MM.1S (cell line): ENCODE data around the gene OR5M8.

Source experiments
- DNase-seq: peaks from one replicate; pipeline ENCODE4 v3.0.0-alpha.2; 2015
- H2AFZ ChIP-seq: fragments of 300-600 bp; sonication (generic); 2 replicates; pipeline ENCODE4 v1.6.0; 2016; ENCODE audit warnings: antibody characterized with exemption, low read length
- H3F3A ChIP-seq: fragments of 300-600 bp; sonication (generic); 2 replicates; pipeline ENCODE4 v1.6.1; 2016; ENCODE audit warnings: mild to moderate bottlenecking, antibody characterized with exemption, low read length, moderate library complexity, mixed read lengths; ENCODE audit not compliant: insufficient read depth
- H3K27ac ChIP-seq: fragments of 300-600 bp; sonication (generic); 2 replicates; pipeline ENCODE4 v1.5.1; 2016; ENCODE audit warnings: mild to moderate bottlenecking, low read length
- H3K27me3 ChIP-seq: fragments of 300-600 bp; sonication (generic); replicated peaks from 2 replicates; pipeline ENCODE4 v1.6.0; 2016; ENCODE audit warnings: low read length; ENCODE audit not compliant: insufficient read depth
- H3K36me3 ChIP-seq: fragments of 300-600 bp; sonication (generic); replicated peaks from 2 replicates; pipeline ENCODE4 v1.6.1; 2016; ENCODE audit warnings: mild to moderate bottlenecking, low read length, mixed read lengths; ENCODE audit not compliant: insufficient read depth
- H3K4me1 ChIP-seq: fragments of 300-600 bp; sonication (generic); 2 replicates; pipeline ENCODE4 v1.6.1; 2016; ENCODE audit warnings: low read length, mixed read lengths
- H3K4me2 ChIP-seq: fragments of 300-600 bp; sonication (generic); 2 replicates; pipeline ENCODE4 v1.6.0; 2016; ENCODE audit warnings: low read depth, low read length
- H3K4me3 ChIP-seq: fragments of 300-600 bp; sonication (generic); 2 replicates; pipeline ENCODE4 v1.5.1; 2016; ENCODE audit warnings: low read length, mixed read lengths
- H3K79me2 ChIP-seq: fragments of 300-600 bp; sonication (generic); 2 replicates; pipeline ENCODE4 v1.6.1; 2016; ENCODE audit warnings: mixed run types, low read length, mixed read lengths
- H3K9ac ChIP-seq: fragments of 300-600 bp; sonication (generic); 2 replicates; pipeline ENCODE4 v1.6.1; 2016; ENCODE audit warnings: low read length, mixed read lengths
- H3K9me2 ChIP-seq: fragments of 300-600 bp; sonication (generic); replicated peaks from 2 replicates; pipeline ENCODE4 v1.6.1; 2016; ENCODE audit warnings: mild to moderate bottlenecking, low read length, mixed read lengths; ENCODE audit not compliant: insufficient read depth
- H3K9me3 ChIP-seq: fragments of 300-600 bp; sonication (generic); replicated peaks from 2 replicates; pipeline ENCODE4 v1.6.1; 2016; ENCODE audit warnings: mild to moderate bottlenecking, low read length, mixed read lengths; ENCODE audit not compliant: insufficient read depth
- H4K20me1 ChIP-seq: fragments of 300-600 bp; sonication (generic); 2 replicates; pipeline ENCODE4 v1.6.1; 2016; ENCODE audit warnings: mild to moderate bottlenecking, low read length, moderate library complexity, mixed read lengths; ENCODE audit not compliant: insufficient read depth
- EZH2 ChIP-seq: fragments of 300-600 bp; sonication (generic); optimal IDR thresholded peaks from 2 replicates; pipeline ENCODE3; 2017; ENCODE audit warnings: low read depth, mild to moderate bottlenecking, antibody characterized with exemption, low read length, mixed read lengths
- EZH2phosphoT487 ChIP-seq: fragments of 300-600 bp; sonication (generic); IDR thresholded peaks from 2 replicates; pipeline ENCODE4 v1.6.1; 2018; ENCODE audit warnings: antibody characterized with exemption, low read length
- TF ChIP-seq, protein P1 (sequence below): fragments of 300-600 bp; sonication (generic); IDR thresholded peaks from 2 replicates; pipeline ENCODE4 v1.5.1; 2016; ENCODE audit warnings: antibody characterized with exemption, low read length, mixed read lengths

OR5M8 gene

DNA sequence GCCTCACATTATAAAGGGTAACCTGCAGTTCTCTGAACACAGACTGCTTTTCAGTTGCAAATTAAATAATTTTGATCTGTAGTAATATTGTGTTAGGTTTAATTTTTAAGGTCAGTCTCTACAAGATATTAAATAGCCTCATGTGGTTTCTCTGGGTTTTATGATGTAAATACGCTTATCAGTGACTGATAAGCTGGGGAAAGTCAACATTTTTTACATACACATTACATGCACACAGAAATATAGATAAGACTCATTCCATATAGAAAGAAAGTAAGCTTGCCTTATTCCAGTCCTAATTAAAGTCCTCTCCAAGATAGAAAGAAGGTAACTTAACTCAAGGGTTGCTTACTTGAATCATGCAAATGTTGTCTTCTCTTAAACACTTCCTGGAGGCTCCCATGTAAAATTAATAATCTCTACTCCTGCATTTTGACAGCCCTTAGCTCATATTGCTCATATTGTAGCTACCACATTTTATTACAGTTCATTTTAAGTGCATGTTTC lies 16.4 kb downstream of the OR5M8 start:
- Histone ChIP-seq H2AFZ (no peak overlapping the region), H3K9me3 (no peaks in the 10 kb centered on the region), H3F3A (no peaks in the 10 kb centered on the region), H3K4me2 (no peak overlapping the region), H4K20me1 (no peaks in the 10 kb centered on the region), H3K27ac (no peak overlapping the region), H3K79me2 (no peaks in the 10 kb centered on the region), H3K4me3 (no peak overlapping the region), H3K9ac (no peak overlapping the region), H3K9me2 (no peaks in the 10 kb centered on the region), H3K27me3 (no peaks in the 10 kb centered on the region), H3K36me3 (no peaks in the 10 kb centered on the region), H3K4me1 (no peaks in the 10 kb centered on the region)
- DNase-seq = no peak
- TF ChIP-seq, protein P1, sequence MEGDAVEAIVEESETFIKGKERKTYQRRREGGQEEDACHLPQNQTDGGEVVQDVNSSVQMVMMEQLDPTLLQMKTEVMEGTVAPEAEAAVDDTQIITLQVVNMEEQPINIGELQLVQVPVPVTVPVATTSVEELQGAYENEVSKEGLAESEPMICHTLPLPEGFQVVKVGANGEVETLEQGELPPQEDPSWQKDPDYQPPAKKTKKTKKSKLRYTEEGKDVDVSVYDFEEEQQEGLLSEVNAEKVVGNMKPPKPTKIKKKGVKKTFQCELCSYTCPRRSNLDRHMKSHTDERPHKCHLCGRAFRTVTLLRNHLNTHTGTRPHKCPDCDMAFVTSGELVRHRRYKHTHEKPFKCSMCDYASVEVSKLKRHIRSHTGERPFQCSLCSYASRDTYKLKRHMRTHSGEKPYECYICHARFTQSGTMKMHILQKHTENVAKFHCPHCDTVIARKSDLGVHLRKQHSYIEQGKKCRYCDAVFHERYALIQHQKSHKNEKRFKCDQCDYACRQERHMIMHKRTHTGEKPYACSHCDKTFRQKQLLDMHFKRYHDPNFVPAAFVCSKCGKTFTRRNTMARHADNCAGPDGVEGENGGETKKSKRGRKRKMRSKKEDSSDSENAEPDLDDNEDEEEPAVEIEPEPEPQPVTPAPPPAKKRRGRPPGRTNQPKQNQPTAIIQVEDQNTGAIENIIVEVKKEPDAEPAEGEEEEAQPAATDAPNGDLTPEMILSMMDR = no peak
- TF ChIP-seq EZH2phosphoT487 = no peak

DNA sequence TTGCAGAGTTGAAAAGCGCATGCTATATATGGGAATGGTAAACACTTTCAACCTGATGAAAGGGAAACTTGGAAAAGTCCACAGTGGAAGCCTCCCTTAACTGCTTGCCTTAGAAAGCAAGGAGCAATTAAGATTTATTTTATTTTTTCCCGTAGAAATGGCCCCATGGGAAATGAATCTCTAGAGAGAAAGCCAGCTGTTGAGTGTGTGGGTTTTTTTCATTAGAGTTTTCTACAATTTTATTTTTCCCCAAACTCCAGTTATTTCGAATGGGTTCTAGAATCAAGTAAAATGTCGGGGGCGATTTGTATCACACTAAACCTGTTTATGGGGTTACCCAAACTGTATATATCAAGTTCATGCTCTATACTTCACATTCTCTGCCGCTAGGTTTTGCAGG lies 17.9 kb downstream of the OR5M8 start, which contains the start of gene OR5M3:
Gene OR5M3 (minus strand): TSS at position 101 of the 400 bp plus-strand sequence. CDS start 2,855 bp downstream, outside the sequence.
- Histone ChIP-seq H3F3A (no peaks in the 10 kb centered on the region), H4K20me1 (no peaks in the 10 kb centered on the region), H2AFZ (no peak within 1 kb of the TSS), H3K79me2 (no peaks in the 10 kb centered on the region), H3K27ac (no peak within 1 kb of the TSS), H3K4me3 (no peak within 1 kb of the TSS), H3K4me1 (no peaks in the 10 kb centered on the region), H3K9me2 (no peaks in the 10 kb centered on the region), H3K9ac (no peak within 1 kb of the TSS), H3K36me3 (no peaks in the 10 kb centered on the region), H3K27me3 (no peaks in the 10 kb centered on the region), H3K4me2 (no peak within 1 kb of the TSS), H3K9me3 (no peaks in the 10 kb centered on the region)
- TF ChIP-seq, protein P1 = no peak
- TF ChIP-seq EZH2phosphoT487 = no peak
- no peak for TF ChIP-seq EZH2
- no peak for DNase-seq

DNA sequence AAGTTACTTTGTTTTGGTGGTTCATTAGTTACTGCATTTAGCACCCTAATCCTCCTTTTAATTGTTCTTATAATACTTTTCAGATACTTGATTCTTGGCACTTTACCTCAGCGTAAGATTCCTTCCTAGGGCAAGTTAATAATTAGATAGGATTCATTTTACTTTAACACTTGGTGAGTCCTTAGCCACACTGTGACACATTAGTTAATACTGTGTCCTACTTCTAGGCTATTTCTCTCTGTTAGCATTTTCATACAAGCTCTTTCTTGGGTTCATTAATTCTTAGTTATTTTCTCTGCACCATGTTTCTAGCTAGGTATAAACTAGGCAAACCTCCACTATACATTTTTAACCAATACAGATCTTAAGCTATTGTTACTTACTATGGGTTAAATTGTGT lies 34.1 kb downstream of the OR5M8 start:
- Histone ChIP-seq H3F3A (no peaks in the 10 kb centered on the region), H4K20me1 (no peaks in the 10 kb centered on the region), H3K27ac (no peak overlapping the region), H3K9me2 (no peaks in the 10 kb centered on the region), H3K9ac (no peak overlapping the region), H2AFZ (no peak overlapping the region), H3K4me2 (no peak overlapping the region), H3K4me3 (no peak overlapping the region), H3K9me3 (no peaks in the 10 kb centered on the region), H3K36me3 (no peaks in the 10 kb centered on the region), H3K4me1 (no peaks in the 10 kb centered on the region), H3K79me2 (no peaks in the 10 kb centered on the region), H3K27me3 (no peaks in the 10 kb centered on the region)
- TF ChIP-seq EZH2 (no peak), EZH2phosphoT487 (no peak)
- TF ChIP-seq, protein P1 = no peak
- DNase-seq = no peak
